Subcutaneous adipose tissue (tissue), 4 donors: Measurements from ENCODE around the gene CSNK1D. TPM values are rescaled to one million over a fixed set of nuclear protein-coding genes. Genes with fewer than 3 reads are reported as not detected.

Experiments used
- CTCF ChIP-seq: fragments of 450-650 bp; IDR thresholded peaks from one replicate; pipeline ENCODE4 v1.5.1; 2016; ENCODE audit warnings: low read depth, mild to moderate bottlenecking, control low read depth, antibody characterized with exemption, moderate library complexity
- total RNA-seq, 4 donors: library from RNA; depleted of rRNA; stranded (reverse); fragments of >200 nt; gene quantifications; one replicate each; pipeline ENCODE4 v1.1.0, GENCODE V29; 2016

CSNK1D gene
- total RNA-seq, 4 donors from 2014 or later, result 55.1 to 139 (median 64.5) TPM

GRCh38 chr17:82215095-82215971 is 58.2 kb downstream of the CSNK1D start:
- TF ChIP-seq CTCF, result no peak

DNA sequence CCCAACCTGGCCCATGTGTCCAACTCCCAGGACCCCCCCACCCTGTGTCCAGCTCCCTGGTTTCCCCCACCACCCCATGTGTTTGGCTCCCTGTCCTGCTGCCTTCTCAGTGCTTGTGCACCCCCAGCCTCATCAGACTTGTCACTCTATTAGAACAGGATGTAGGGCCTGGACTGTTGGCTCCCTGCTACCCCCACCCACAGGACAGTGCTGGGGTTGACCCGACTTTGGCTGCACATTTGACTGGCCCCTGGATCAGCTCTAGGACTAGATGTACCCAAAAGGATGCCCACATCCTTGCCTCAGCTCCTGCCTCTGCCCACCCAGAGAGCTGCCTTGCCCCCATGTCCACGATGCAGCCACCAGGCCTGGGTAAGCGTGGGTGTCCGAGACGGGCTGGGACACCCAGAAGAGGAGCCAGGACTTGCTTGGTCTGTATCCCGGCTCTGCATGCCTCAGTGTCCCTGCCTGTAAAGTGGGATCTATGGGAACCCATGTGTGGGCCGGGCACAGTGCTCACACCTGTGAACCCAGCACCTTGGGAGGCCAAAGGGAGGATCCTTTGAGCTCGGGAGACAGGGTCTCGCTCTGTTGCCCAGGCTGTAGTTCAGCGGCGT is 59.4 kb downstream of the CSNK1D start:
- no peak for TF ChIP-seq CTCF

- TF ChIP-seq CTCF, result no peak
These were observed 60.1 kb downstream of the CSNK1D start for GRCh38 chr17:82213251-82214011.

GRCh38 chr17:82212331-82213250 is 60.9 kb downstream of the CSNK1D start, which contains the start of gene CCDC57:
Gene CCDC57, minus strand, starts transcription at chr17:82212842. Its CDS starts 10,898 bp downstream, at chr17:82201944.
- no peak for TF ChIP-seq CTCF

- no peak for TF ChIP-seq CTCF
These were observed 67.6 kb downstream of the CSNK1D start for GRCh38 chr17:82205720-82206508.

- no peak for TF ChIP-seq CTCF
These were observed 68.4 kb downstream of the CSNK1D start for GRCh38 chr17:82204831-82205719.
